GM19240 (cell line): ENCODE data around the gene IFNA10.
"Not testable (repeated sequence)": the region's sequence is repeated elsewhere in the genome, so short reads cannot be mapped to it uniquely, and the experiment has no call there.

Source experiments
- DNase-seq: peaks from one replicate; pipeline ENCODE4 v3.0.0; 2011; ENCODE audit warnings: low spot score; ENCODE audit not compliant: insufficient read length

The IFNA10 gene

GRCh38 chr9:21207043-21207442, at the start of gene IFNA10:
Gene IFNA10 (minus strand): TSS chr9:21207143. CDS start chr9:21207097, 46 bp downstream.
- DNase-seq = not testable (repeated sequence)

DNA sequence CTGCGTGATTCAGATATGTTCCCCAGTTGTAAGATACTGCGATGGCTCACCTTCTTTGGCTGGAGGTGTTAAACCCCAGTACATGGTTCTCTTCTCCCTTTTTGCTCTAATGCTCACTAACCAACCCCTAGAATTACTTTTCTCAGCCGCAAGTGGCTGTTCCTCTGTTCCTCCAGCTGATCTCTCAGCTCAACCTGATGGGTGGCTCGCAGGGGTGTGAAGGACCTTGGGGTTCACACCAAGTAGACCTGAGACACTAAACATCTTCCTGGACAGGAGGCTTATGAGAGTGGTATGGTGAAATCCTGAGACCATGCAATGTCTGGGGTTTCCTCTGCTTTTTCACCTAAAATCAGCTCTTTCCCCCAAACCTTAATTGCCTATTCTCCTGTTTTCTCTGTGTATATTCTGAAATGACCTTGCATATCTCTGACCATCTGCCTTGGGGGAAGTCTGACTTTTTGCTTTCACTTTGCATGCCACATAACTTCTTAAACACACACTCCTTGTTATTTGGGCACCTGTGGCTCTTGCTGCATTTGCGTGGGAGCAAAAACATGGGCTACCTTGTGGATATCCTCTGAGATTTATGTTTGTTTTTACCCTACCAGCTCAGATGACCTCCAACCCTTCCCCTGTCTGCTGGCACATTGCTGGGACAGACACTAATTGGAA, 48.7 kb upstream of the IFNA10 start:
- DNase-seq = no peak

DNA sequence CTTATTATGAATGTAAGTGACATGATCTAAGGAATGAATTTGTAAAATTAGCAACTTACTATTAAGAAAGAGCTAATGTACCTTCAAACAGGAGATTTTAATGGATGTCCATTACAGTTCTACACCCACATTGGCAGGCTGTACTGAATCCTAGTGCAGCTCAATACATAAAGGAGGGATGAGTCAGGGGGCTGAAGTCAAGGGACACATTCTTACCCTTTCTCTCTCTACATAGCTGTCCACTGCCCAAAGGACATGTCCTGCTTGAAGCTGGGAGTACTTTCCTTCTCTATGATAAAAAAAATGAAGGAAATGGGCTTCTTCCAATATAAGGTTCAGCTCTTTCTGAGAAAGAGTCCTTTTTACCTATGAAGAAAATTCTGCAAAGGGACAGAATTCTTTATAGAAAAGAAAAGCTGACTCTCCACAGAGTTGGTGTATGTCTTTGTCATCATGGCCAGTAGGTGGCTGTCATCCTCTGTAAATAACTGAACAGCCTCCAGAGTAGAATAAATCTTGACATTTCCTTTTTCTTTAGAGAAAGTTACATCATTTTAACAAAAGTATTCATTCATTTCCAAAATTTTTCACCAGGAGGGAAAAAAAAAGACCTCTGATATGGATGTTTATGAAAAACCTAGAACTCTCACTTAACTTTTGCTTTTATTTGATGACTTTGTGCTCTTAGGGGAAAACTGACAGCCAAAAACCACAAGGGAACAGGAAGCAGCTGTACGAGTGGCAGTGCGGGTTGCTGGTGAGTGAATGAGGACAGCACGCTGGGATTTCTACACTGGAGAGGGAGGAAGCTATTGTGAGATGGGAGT, 46.0 kb upstream of the IFNA10 start:
- no peak for DNase-seq

- DNase-seq = no peak
These were observed 44.7 kb upstream of the IFNA10 start for GRCh38 chr9:21251638-21252037.

DNA sequence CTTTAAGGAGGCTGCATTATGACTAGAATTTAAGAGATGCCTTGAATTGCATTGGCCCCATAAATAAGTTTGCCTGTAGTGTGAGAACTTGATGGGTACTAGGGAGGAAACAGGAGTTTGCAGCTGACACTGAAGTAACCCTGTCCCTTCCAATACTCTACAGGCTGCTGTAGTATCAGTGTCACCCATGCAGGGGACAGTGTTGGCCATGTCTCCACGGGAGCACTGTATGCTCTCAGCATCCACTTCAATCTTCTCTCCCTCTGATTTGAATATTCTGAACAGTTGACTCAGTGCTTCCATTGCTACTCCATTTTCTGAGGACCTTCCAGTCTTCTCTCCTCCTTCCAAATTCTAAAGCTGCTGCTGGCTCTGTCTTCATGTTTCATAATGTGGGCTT, 44.2 kb upstream of the IFNA10 start:
- no peak for DNase-seq

GRCh38 chr9:21244836-21245235, 37.9 kb upstream of the IFNA10 start:
- DNase-seq = no peak

- no peak for DNase-seq
These were observed 33.0 kb upstream of the IFNA10 start, which contains the start of gene IFNA14 for GRCh38 chr9:21239911-21240310. Gene IFNA14 (minus strand): TSS chr9:21240005. CDS start chr9:21239935, 70 bp downstream.

- DNase-seq = not testable (repeated sequence)
These were observed 29.4 kb upstream of the IFNA10 start for GRCh38 chr9:21236360-21236714.

DNA sequence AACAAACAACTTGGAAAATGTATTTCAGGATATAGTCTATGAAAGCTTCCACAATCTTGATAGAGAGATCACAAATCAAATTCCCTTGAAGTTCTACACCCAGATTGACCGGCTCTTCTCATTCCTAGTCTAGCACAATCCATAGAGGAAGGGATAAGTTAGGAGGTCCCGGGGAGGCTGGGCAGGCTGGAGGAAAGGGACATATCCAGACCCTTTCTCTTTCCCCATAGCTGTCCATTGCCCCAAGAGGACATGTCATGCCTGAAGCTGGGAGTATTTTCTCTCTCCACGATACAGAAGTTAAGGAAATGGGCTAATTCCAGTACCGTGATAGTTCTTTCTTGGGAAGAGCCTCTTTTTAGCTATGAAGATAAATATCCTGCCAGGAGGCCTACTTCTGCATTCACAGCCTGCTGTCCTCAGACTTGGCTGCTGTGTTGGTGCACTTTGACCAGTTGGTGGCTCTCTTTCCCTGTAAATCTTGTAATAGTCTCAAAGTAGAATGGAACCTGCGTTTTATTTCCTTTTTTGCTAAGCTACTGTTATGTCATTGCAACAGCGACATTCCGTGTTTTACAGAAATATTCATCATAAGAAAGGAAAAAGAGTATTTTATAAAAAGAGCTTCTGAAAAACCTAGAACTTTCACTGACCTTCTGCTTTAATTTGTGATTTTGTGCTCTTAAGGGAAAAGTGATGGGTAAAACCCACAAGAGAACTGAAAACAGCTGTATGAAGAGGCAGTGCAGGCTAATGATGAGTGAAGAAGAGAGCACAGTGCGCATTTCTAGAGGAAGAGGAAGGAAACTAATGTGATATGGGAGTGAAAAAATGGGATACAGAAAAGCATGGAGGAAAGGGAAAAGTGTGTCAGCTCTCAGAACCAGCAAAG, 28.8 kb upstream of the IFNA10 start:
- not testable (repeated sequence) for DNase-seq

DNA sequence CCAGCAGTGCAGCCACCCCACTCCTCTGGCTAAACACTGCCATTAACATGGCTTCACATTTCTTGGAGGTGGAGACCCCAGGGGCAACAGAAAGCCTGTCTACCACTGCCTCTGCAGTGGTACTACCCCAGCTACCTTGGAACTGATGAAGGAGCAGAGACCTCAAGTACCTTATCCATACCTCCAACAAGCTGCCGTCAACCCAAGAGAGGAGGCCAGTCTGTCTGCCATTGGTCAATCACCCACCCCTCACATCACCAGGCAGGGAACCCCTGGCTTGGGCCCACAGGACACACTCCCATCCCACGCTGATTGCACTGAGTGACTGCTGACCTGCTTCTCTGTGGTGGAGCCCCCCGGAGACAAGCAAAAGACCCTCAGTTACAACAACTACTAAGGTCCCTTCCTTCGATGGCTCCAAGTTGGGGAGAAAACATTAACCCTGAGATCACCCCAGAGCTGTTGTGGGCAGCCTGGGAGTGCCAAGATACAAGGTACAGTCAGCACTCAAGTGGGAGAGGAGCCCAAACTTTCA, 27.3 kb upstream of the IFNA10 start:
- DNase-seq = no peak

- no peak for DNase-seq
These were observed 26.3 kb upstream of the IFNA10 start for GRCh38 chr9:21233258-21233657.

DNA sequence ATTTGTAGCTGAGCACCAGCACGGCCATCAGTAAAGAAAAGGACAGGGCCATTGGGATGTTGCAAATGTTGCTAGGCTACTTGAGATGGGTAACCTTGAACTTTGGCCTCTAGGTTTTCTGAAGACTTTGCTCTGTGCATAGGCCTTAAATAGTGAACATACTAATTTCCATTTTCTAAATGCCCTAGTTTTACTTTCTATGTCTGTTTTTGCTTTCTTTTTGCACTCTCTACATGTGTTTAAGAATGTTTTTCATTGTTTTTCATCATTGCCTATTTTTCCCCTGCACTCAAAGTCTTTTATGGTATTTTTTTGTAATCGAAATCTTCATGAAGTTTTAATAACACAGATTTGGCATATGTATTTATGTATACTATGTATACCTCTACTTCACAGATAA, 21.2 kb upstream of the IFNA10 start, which contains the start of gene IFNA17:
IFNA17 (minus strand) TSS at position 101 of the 400 bp plus-strand sequence; CDS start at position 52, 49 bp downstream.
- DNase-seq = no peak

- DNase-seq = not testable (repeated sequence)
These were observed 10.3 kb upstream of the IFNA10 start, which contains the start of gene IFNA16 for GRCh38 chr9:21217211-21217610. Gene IFNA16 (minus strand): TSS chr9:21217311. CDS start chr9:21217305, 6 bp downstream.

GRCh38 chr9:21213411-21214326, 6.7 kb upstream of the IFNA10 start:
- not testable (repeated sequence) for DNase-seq

GRCh38 chr9:21212160-21212559, 5.2 kb upstream of the IFNA10 start:
- not testable (repeated sequence) for DNase-seq

- not testable (repeated sequence) for DNase-seq
These were observed 3.8 kb upstream of the IFNA10 start for GRCh38 chr9:21210782-21211181.

GRCh38 chr9:21210311-21210710, 3.4 kb upstream of the IFNA10 start:
- DNase-seq = no peak

DNA sequence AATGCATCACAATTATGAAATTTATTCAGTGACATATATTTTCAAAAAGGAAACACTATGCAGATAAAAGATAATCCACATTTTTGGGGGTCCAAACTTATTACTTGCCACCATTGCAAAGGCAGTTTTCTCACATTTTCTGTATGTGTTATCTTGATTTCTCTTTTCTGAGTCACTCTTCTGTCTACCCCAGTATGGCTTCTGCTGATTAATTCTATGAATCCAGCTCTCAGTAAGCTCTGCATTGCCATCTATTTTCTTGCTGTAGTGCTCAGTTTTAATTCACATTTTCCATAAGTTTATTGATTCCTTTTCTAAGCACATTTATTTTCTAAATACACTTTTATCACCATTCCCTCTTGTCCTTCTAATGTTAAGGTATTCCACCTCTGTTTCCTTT, 1.7 kb downstream of the IFNA10 start:
- DNase-seq = no peak

DNA sequence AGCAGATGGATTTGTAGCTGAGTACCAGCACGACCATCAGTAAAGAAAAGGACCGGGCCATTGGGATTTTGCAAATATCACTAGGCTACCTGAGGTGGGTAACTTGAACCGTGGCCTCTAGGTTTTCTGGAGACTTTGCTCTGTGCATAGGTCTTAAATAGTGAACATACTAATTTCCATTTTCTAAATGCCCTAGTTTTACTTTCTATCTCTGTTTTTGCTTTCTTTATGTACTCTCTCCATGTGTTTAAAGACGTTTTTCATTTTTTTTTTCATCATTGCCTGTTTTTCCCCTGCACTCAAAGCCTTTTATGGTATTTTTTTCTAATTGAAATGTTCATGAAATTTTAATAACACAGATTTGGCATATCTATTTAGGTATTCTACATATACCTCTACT, 4.8 kb downstream of the IFNA10 start, which contains the start of gene IFNA7:
IFNA7 (minus strand) TSS at position 101 of the 400 bp plus-strand sequence; CDS start at position 61, 40 bp downstream.
- not testable (repeated sequence) for DNase-seq
